Suprapubic skin (tissue), 4 donors: Measurements from ENCODE around the gene DGUOK. TPM values are rescaled to one million over a fixed set of nuclear protein-coding genes. Genes with fewer than 3 reads are reported as not detected.

Experiments
- DNase-seq, 2 donors: peaks; one replicate each; pipeline ENCODE4 v3.0.0-alpha.2; 2019; ENCODE audit warnings: low spot score in 2 of 2
- H3K27ac ChIP-seq: fragments of 200-600 bp; sonication (generic); one replicate; pipeline ENCODE4 v1.5.1; 2019
- H3K27me3 ChIP-seq: fragments of 200-600 bp; sonication (generic); one replicate; pipeline ENCODE4 v1.5.1; 2019
- H3K36me3 ChIP-seq: fragments of 200-600 bp; sonication (generic); one replicate; pipeline ENCODE4 v1.5.1; 2019
- H3K4me1 ChIP-seq: fragments of 200-600 bp; sonication (generic); one replicate; pipeline ENCODE4 v1.5.1; 2019
- H3K4me3 ChIP-seq: fragments of 200-600 bp; sonication (generic); one replicate; pipeline ENCODE4 v1.5.1; 2019; ENCODE audit warnings: mild to moderate bottlenecking
- H3K9me3 ChIP-seq: fragments of 200-600 bp; sonication (generic); one replicate; pipeline ENCODE4 v1.5.1; 2019
- CTCF ChIP-seq, 2 donors: fragments of 200-600 bp in 1 of 2; fragments of 450-650 bp in 1 of 2; sonication (generic) in 1 of 2; IDR thresholded peaks; one replicate each; pipeline ENCODE4 v1.5.1; 2016 to 2019; ENCODE audit warnings: antibody characterized with exemption in 2 of 2, mild to moderate bottlenecking in 1 of 2, moderate library complexity in 1 of 2
- EP300 ChIP-seq: sonication (generic); formaldehyde crosslinking; IDR thresholded peaks from one replicate; pipeline ENCODE4 v1.6.1; 2017; ENCODE audit warnings: antibody characterized with exemption
- POLR2A ChIP-seq, 2 donors: fragments of 450-650 bp; IDR thresholded peaks; one replicate each; pipeline ENCODE4 v1.6.1; 2017; ENCODE audit warnings: antibody characterized with exemption in 2 of 2, mild to moderate bottlenecking in 2 of 2, moderate library complexity in 2 of 2
- POLR2AphosphoS5 ChIP-seq, 3 donors: sonication (generic); formaldehyde crosslinking; IDR thresholded peaks; one replicate each; pipeline ENCODE4 v1.6.1; 2017; ENCODE audit warnings: antibody characterized with exemption in 3 of 3
- WGBS: methylation state at CpG from one replicate; pipeline ENCODE4 v1.1.5; 2018; 5-methylcytosine and 5-hydroxymethylcytosine counted together
- total RNA-seq, 4 donors: library from RNA; depleted of rRNA; stranded (reverse); fragments of >200 nt; gene quantifications; one replicate each; pipeline ENCODE4 v1.1.0, GENCODE V29; 2016

The DGUOK gene
- total RNA-seq, 4 donors from 2014 or later, result 26.2 to 74.9 (median 48.1) TPM

- H3K4me1 ChIP-seq, result peaks cover 9% of the 10 kb centered on the region
- DNase-seq, result no peak
- no peaks in the 10 kb centered on the region for H3K36me3 ChIP-seq
- no peak overlapping the region for H3K4me3 ChIP-seq
- no peaks in the 10 kb centered on the region for H3K9me3 ChIP-seq
- H3K27ac ChIP-seq, result no peak overlapping the region
- peaks cover 14% of the 10 kb centered on the region for H3K27me3 ChIP-seq
- TF ChIP-seq EP300, result no peak
- TF ChIP-seq POLR2A (IDR thresholded peaks at IDR 0.05), result no peak
- WGBS, result 89% methylated on average over 9 of the region's 9 CpGs
Observed at GRCh38 chr2:73921581-73921980, 5.1 kb upstream of the DGUOK start.

GRCh38 chr2:73922681-73923080 is 4.0 kb upstream of the DGUOK start:
- no peak for DNase-seq
- Histone ChIP-seq H3K9me3 (no peaks in the 10 kb centered on the region), H3K4me3 (no peak overlapping the region), H3K27ac (no peak overlapping the region), H3K27me3 (peaks cover 14% of the 10 kb centered on the region), H3K36me3 (no peaks in the 10 kb centered on the region), H3K4me1 (peaks cover 17% of the 10 kb centered on the region)
- WGBS, result 59% methylated on average over 5 of the region's 5 CpGs
- TF ChIP-seq POLR2AphosphoS5 (IDR thresholded peaks at IDR 0.05), result no peak
- TF ChIP-seq EP300, result no peak
- no peak for TF ChIP-seq POLR2A (IDR thresholded peaks at IDR 0.05)
- no peak for TF ChIP-seq CTCF (IDR thresholded peaks at IDR 0.05)

- TF ChIP-seq POLR2A (IDR thresholded peaks at IDR 0.05) (no peak), POLR2AphosphoS5 (IDR thresholded peaks at IDR 0.05) (no peak), CTCF (IDR thresholded peaks at IDR 0.05) (no peak), EP300 (no peak)
- peaks cover 41% of the 10 kb centered on the region for H3K4me1 ChIP-seq
- H3K4me3 ChIP-seq, result no peak overlapping the region
- peaks cover 7% of the 10 kb centered on the region for H3K27me3 ChIP-seq
- H3K36me3 ChIP-seq, result no peaks in the 10 kb centered on the region
- peak overlapping the region; percentile 90 for H3K27ac ChIP-seq
- WGBS, result 63% methylated on average over 7 of the region's 7 CpGs
- DNase-seq, result no peak
- no peaks in the 10 kb centered on the region for H3K9me3 ChIP-seq
Observed at GRCh38 chr2:73925033-73925704, 1.5 kb upstream of the DGUOK start.

GRCh38 chr2:73925853-73926492 is 707 bp upstream of the DGUOK start:
- Histone ChIP-seq H3K4me1 (peaks cover 44% of the 10 kb centered on the region), H3K36me3 (no peaks in the 10 kb centered on the region), H3K27me3 (peaks cover 3% of the 10 kb centered on the region), H3K9me3 (no peaks in the 10 kb centered on the region), H3K4me3 (peak overlapping the region; percentile 63), H3K27ac (peak overlapping the region; percentile 90)
- WGBS, result 58% methylated on average over 13 of the region's 13 CpGs
- TF ChIP-seq EP300 (no peak), CTCF (IDR thresholded peaks at IDR 0.05) (no peak), POLR2A (IDR thresholded peaks at IDR 0.05) (no peak), POLR2AphosphoS5 (IDR thresholded peaks at IDR 0.05) (no peak)
- peak in 1 of 2 donors; percentile 69 for DNase-seq

- H3K36me3 ChIP-seq, result no peaks in the 10 kb centered on the region
- no peak for TF ChIP-seq EP300
- no peak for DNase-seq
- peaks cover 49% of the 10 kb centered on the region for H3K4me1 ChIP-seq
- H3K27ac ChIP-seq, result peak overlapping the region; percentile 90
- H3K27me3 ChIP-seq, result no peaks in the 10 kb centered on the region
- H3K4me3 ChIP-seq, result peak overlapping the region; percentile 63
- WGBS, result 19% methylated on average over 6 of the region's 6 CpGs
- no peaks in the 10 kb centered on the region for H3K9me3 ChIP-seq
Observed at GRCh38 chr2:73927344-73927743, 664 bp downstream of the DGUOK start.

GRCh38 chr2:73928963-73929347 is 2.3 kb downstream of the DGUOK start:
- DNase-seq, result no peak
- no peak for TF ChIP-seq POLR2A (IDR thresholded peaks at IDR 0.05)
- TF ChIP-seq EP300, result no peak
- TF ChIP-seq POLR2AphosphoS5 (IDR thresholded peaks at IDR 0.05), result no peak
- TF ChIP-seq CTCF (IDR thresholded peaks at IDR 0.05), result no peak
- Histone ChIP-seq H3K27me3 (no peaks in the 10 kb centered on the region), H3K9me3 (no peaks in the 10 kb centered on the region), H3K27ac (no peak overlapping the region), H3K36me3 (peaks cover 4% of the 10 kb centered on the region), H3K4me3 (no peak overlapping the region), H3K4me1 (peaks cover 61% of the 10 kb centered on the region)
- 88% methylated on average over 2 of the region's 2 CpGs for WGBS
